Loucy (cell line): ENCODE measurements around the gene TSC2.
"Not testable (repeated sequence)": the region's sequence is repeated elsewhere in the genome, so short reads cannot be mapped to it uniquely, and the experiment has no call there.

Experiments used
- H2AFZ ChIP-seq: fragments of 200-600 bp; sonication (generic); 2 replicates; pipeline ENCODE4 v1.6.0; 2016; ENCODE audit warnings: antibody characterized with exemption, mild to moderate bottlenecking, low read length, moderate library complexity
- H3F3A ChIP-seq: fragments of 200-600 bp; 2 replicates; pipeline ENCODE4 v1.6.0; 2016; ENCODE audit warnings: antibody characterized with exemption, low read depth, mild to moderate bottlenecking
- H3K27me3 ChIP-seq: fragments of 200-600 bp; sonication (generic); 2 replicates; pipeline ENCODE4 v1.6.1; 2014; ENCODE audit warnings: low read length, mild to moderate bottlenecking; ENCODE audit not compliant: insufficient read depth, poor library complexity, severe bottlenecking
- H3K36me3 ChIP-seq: fragments of 200-600 bp; sonication (generic); 2 replicates; pipeline ENCODE4 v1.6.1; 2016; ENCODE audit warnings: low read length; ENCODE audit not compliant: insufficient read depth
- H3K4me1 ChIP-seq: fragments of 200-600 bp; sonication (generic); 2 replicates; pipeline ENCODE4 v1.5.1; 2014; ENCODE audit warnings: low read length, mild to moderate bottlenecking; ENCODE audit not compliant: insufficient read depth, poor library complexity, severe bottlenecking
- H3K4me2 ChIP-seq: fragments of 200-600 bp; sonication (generic); 2 replicates; pipeline ENCODE4 v1.6.0; 2014; ENCODE audit warnings: antibody characterized with exemption, low read length, low read depth, mild to moderate bottlenecking; ENCODE audit not compliant: poor library complexity, severe bottlenecking
- H3K4me3 ChIP-seq: fragments of 200-600 bp; sonication (generic); 2 replicates; pipeline ENCODE4 v1.5.1; 2014; ENCODE audit warnings: low read length, mild to moderate bottlenecking, mixed read lengths; ENCODE audit not compliant: poor library complexity, severe bottlenecking
- H3K79me2 ChIP-seq: fragments of 200-600 bp; sonication (generic); 2 replicates; pipeline ENCODE4 v1.6.1; 2014; ENCODE audit warnings: low read length; ENCODE audit not compliant: insufficient read depth
- H3K9ac ChIP-seq: fragments of 200-600 bp; sonication (generic); 2 replicates; pipeline ENCODE4 v1.6.0; 2014; ENCODE audit warnings: mild to moderate bottlenecking, low read depth, low read length, moderate library complexity; ENCODE audit not compliant: poor library complexity, severe bottlenecking
- H3K9me2 ChIP-seq: fragments of 200-600 bp; sonication (generic); replicated peaks from 2 replicates; pipeline ENCODE4 v1.6.1; 2016; ENCODE audit warnings: low read depth, low read length, mixed read lengths
- H3K9me3 ChIP-seq: fragments of 200-600 bp; sonication (generic); 2 replicates; pipeline ENCODE4 v1.6.1; 2014; ENCODE audit warnings: mild to moderate bottlenecking, antibody characterized with exemption, low read length, low read depth; ENCODE audit not compliant: insufficient read depth
- H4K20me1 ChIP-seq: fragments of 200-600 bp; sonication (generic); 2 replicates; pipeline ENCODE4 v1.6.0; 2014; ENCODE audit warnings: antibody characterized with exemption, low read length, mild to moderate bottlenecking; ENCODE audit not compliant: insufficient read depth, poor library complexity, severe bottlenecking

Gene TSC2

GRCh38 chr16:2124694-2125444 lies 77.1 kb downstream of the TSC2 start:
- not testable (repeated sequence) for H3K4me2 ChIP-seq, H3K4me3 ChIP-seq

GRCh38 chr16:2125609-2126008 lies 77.8 kb downstream of the TSC2 start:
- not testable (repeated sequence) for H3K4me3 ChIP-seq, H3K79me2 ChIP-seq, H4K20me1 ChIP-seq, H3F3A ChIP-seq, H3K9me2 ChIP-seq, H3K27me3 ChIP-seq, H3K4me2 ChIP-seq, H3K4me1 ChIP-seq, H2AFZ ChIP-seq, H3K36me3 ChIP-seq, H3K9me3 ChIP-seq, H3K9ac ChIP-seq

More at GRCh38 chr16:2124694-2125444, 77.1 kb downstream of the TSC2 start:
- not testable (repeated sequence) for H2AFZ ChIP-seq, H3K9me3 ChIP-seq, H4K20me1 ChIP-seq, H3K36me3 ChIP-seq, H3K79me2 ChIP-seq, H3F3A ChIP-seq, H3K27me3 ChIP-seq, H3K9me2 ChIP-seq, H3K4me1 ChIP-seq, H3K9ac ChIP-seq

GRCh38 chr16:2126161-2126743 lies 78.5 kb downstream of the TSC2 start:
- not testable (repeated sequence) for H3K9me2 ChIP-seq, H3K4me1 ChIP-seq, H3K27me3 ChIP-seq, H3K4me3 ChIP-seq, H3F3A ChIP-seq, H2AFZ ChIP-seq, H4K20me1 ChIP-seq, H3K36me3 ChIP-seq, H3K4me2 ChIP-seq, H3K9ac ChIP-seq, H3K79me2 ChIP-seq, H3K9me3 ChIP-seq

GRCh38 chr16:2126928-2127556 lies 79.3 kb downstream of the TSC2 start:
- H3K79me2 ChIP-seq, H3K9ac ChIP-seq, H2AFZ ChIP-seq, H3K27me3 ChIP-seq, H3F3A ChIP-seq, H3K4me3 ChIP-seq, H3K36me3 ChIP-seq, H3K9me2 ChIP-seq, H3K9me3 ChIP-seq, H3K4me1 ChIP-seq, H4K20me1 ChIP-seq, H3K4me2 ChIP-seq: not testable (repeated sequence)

- not testable (repeated sequence) for H3K4me1 ChIP-seq, H3K79me2 ChIP-seq, H4K20me1 ChIP-seq, H3F3A ChIP-seq, H3K4me3 ChIP-seq, H3K9ac ChIP-seq, H3K9me3 ChIP-seq, H2AFZ ChIP-seq, H3K27me3 ChIP-seq, H3K9me2 ChIP-seq, H3K36me3 ChIP-seq, H3K4me2 ChIP-seq
These were observed 80.0 kb downstream of the TSC2 start for GRCh38 chr16:2127630-2128280.

- H3K27me3 ChIP-seq, H3K79me2 ChIP-seq, H4K20me1 ChIP-seq, H3F3A ChIP-seq, H3K9me3 ChIP-seq, H3K9ac ChIP-seq, H3K4me3 ChIP-seq, H3K4me2 ChIP-seq, H3K9me2 ChIP-seq, H2AFZ ChIP-seq, H3K4me1 ChIP-seq, H3K36me3 ChIP-seq: not testable (repeated sequence)
These were observed 81.5 kb downstream of the TSC2 start for GRCh38 chr16:2129251-2129650.

GRCh38 chr16:2129890-2130447 lies 82.2 kb downstream of the TSC2 start:
- not testable (repeated sequence) for H3K4me1 ChIP-seq, H3K79me2 ChIP-seq, H3K4me2 ChIP-seq, H4K20me1 ChIP-seq, H3K9me3 ChIP-seq, H3K36me3 ChIP-seq, H3K4me3 ChIP-seq, H2AFZ ChIP-seq, H3K9ac ChIP-seq, H3K27me3 ChIP-seq, H3K9me2 ChIP-seq, H3F3A ChIP-seq
